SK-N-SH (cell line): ENCODE results near the gene ERN1.

Experiments used
- CHD2 ChIP-seq: fragments of 150-350 bp; IDR thresholded peaks from 2 replicates; pipeline ENCODE4 v1.6.1; 2018; ENCODE audit warnings: low read length; ENCODE audit not compliant: partially characterized antibody
- EP300 ChIP-seq, 2 experiments: IDR thresholded peaks; 2 replicates each; pipeline versions ENCODE4 v1.4.0 to v1.6.1; 2012; ENCODE audit warnings: borderline replicate concordance in 1 of 2, low read depth in 1 of 2, low read length in 1 of 2
- EZH2phosphoT487 ChIP-seq: fragments of 200-600 bp; sonication (generic); IDR thresholded peaks from 2 replicates; pipeline ENCODE4 v1.6.1; 2017; ENCODE audit warnings: low read depth, mixed run types, mild to moderate bottlenecking, antibody characterized with exemption, moderate library complexity, borderline replicate concordance
- NFIC ChIP-seq: IDR thresholded peaks from 2 replicates; pipeline ENCODE4 v1.4.0; 2012; ENCODE audit warnings: borderline replicate concordance
- PBX3 ChIP-seq: IDR thresholded peaks from 2 replicates; pipeline ENCODE4; 2012
- POLR2AphosphoS5 ChIP-seq: IDR thresholded peaks from 2 replicates; pipeline ENCODE4 v1.6.1; 2012; ENCODE audit warnings: low read depth, low read length
- RAD21 ChIP-seq: IDR thresholded peaks from 2 replicates; pipeline ENCODE4 v1.6.1; 2012; ENCODE audit warnings: mild to moderate bottlenecking, low read length
- TAF1 ChIP-seq: IDR thresholded peaks from 2 replicates; pipeline ENCODE4 v1.6.1; 2012; ENCODE audit warnings: low read depth, mild to moderate bottlenecking, low read length, moderate library complexity, borderline replicate concordance
- TEAD4 ChIP-seq: IDR thresholded peaks from 2 replicates; pipeline ENCODE4 v1.4.0; 2012; ENCODE audit warnings: mild to moderate bottlenecking, borderline replicate concordance; ENCODE audit not compliant: insufficient read depth
- YY1 ChIP-seq: IDR thresholded peaks from 2 replicates; pipeline ENCODE4 v1.4.0; 2012; ENCODE audit warnings: low read depth, mild to moderate bottlenecking
- TF ChIP-seq, protein P1 (sequence below): fragments of 150-350 bp; IDR thresholded peaks from 2 replicates; pipeline ENCODE4 v1.6.1; 2016; ENCODE audit warnings: mild to moderate bottlenecking, low read depth, low read length
- TF ChIP-seq, protein P2 (sequence below): IDR thresholded peaks from 2 replicates; pipeline ENCODE4 v1.4.0; 2012; ENCODE audit warnings: low read depth
- TF ChIP-seq, protein P3 (sequence below): fragments of 200-600 bp; sonication (generic); IDR thresholded peaks from 2 replicates; pipeline ENCODE4 v1.6.1; 2017; ENCODE audit warnings: antibody characterized with exemption, mild to moderate bottlenecking, moderate library complexity
- TF ChIP-seq, protein P4 (sequence below): fragments of 150-350 bp; IDR thresholded peaks from 2 replicates; pipeline ENCODE4 v1.6.1; 2017; ENCODE audit warnings: antibody characterized with exemption, low read length, low read depth, borderline replicate concordance

GRCh38 chr17:64138441-64138840 lies 8.5 kb upstream of the ERN1 start:
- TF ChIP-seq, protein P1, sequence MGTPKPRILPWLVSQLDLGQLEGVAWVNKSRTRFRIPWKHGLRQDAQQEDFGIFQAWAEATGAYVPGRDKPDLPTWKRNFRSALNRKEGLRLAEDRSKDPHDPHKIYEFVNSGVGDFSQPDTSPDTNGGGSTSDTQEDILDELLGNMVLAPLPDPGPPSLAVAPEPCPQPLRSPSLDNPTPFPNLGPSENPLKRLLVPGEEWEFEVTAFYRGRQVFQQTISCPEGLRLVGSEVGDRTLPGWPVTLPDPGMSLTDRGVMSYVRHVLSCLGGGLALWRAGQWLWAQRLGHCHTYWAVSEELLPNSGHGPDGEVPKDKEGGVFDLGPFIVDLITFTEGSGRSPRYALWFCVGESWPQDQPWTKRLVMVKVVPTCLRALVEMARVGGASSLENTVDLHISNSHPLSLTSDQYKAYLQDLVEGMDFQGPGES = no peak
- TF ChIP-seq NFIC (no peak), TAF1 (no peak), EP300 (IDR thresholded peaks at IDR 0.05; ENCODE audit: borderline replicate concordance in 1 of 2, low read depth in 1 of 2, low read length in 1 of 2) (no peak), EZH2phosphoT487 (no peak), CHD2 (no peak), YY1 (no peak), TEAD4 (no peak), PBX3 (no peak), RAD21 (no peak), POLR2AphosphoS5 (no peak)
- TF ChIP-seq, protein P2, sequence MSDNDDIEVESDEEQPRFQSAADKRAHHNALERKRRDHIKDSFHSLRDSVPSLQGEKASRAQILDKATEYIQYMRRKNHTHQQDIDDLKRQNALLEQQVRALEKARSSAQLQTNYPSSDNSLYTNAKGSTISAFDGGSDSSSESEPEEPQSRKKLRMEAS = no peak
- TF ChIP-seq, protein P3, sequence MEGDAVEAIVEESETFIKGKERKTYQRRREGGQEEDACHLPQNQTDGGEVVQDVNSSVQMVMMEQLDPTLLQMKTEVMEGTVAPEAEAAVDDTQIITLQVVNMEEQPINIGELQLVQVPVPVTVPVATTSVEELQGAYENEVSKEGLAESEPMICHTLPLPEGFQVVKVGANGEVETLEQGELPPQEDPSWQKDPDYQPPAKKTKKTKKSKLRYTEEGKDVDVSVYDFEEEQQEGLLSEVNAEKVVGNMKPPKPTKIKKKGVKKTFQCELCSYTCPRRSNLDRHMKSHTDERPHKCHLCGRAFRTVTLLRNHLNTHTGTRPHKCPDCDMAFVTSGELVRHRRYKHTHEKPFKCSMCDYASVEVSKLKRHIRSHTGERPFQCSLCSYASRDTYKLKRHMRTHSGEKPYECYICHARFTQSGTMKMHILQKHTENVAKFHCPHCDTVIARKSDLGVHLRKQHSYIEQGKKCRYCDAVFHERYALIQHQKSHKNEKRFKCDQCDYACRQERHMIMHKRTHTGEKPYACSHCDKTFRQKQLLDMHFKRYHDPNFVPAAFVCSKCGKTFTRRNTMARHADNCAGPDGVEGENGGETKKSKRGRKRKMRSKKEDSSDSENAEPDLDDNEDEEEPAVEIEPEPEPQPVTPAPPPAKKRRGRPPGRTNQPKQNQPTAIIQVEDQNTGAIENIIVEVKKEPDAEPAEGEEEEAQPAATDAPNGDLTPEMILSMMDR = no peak
- TF ChIP-seq, protein P4, sequence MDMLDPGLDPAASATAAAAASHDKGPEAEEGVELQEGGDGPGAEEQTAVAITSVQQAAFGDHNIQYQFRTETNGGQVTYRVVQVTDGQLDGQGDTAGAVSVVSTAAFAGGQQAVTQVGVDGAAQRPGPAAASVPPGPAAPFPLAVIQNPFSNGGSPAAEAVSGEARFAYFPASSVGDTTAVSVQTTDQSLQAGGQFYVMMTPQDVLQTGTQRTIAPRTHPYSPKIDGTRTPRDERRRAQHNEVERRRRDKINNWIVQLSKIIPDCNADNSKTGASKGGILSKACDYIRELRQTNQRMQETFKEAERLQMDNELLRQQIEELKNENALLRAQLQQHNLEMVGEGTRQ = no peak
